Stomach (tissue), 9 donors: ENCODE measurements around the gene EDEM1. TPM values are rescaled to one million over a fixed set of nuclear protein-coding genes. Genes with fewer than 3 reads are reported as not detected.
"Not testable (repeated sequence)": the region's sequence is repeated elsewhere in the genome, so short reads cannot be mapped to it uniquely, and the experiment has no call there.

Experiments
- DNase-seq, 2 donors: peaks; one replicate each; pipeline versions ENCODE4 v3.0.0 to v3.0.0-alpha.2; 2013 to 2019
- H3K27ac ChIP-seq, 5 donors: fragments of 200-600 bp in 4 of 5; sonication (generic) in 4 of 5; one replicate each; pipeline ENCODE4 v1.5.1; 2013 to 2019; ENCODE audit warnings: mild to moderate bottlenecking in 1 of 5, moderate library complexity in 1 of 5
- H3K27me3 ChIP-seq, 3 donors: fragments of 200-600 bp; sonication (generic); one replicate each; pipeline ENCODE4 v1.5.1; 2017 to 2019; ENCODE audit warnings: mixed run types in 1 of 3
- H3K36me3 ChIP-seq, 4 donors: fragments of 200-600 bp; sonication (generic); 1 replicate in 3 of 4; 2 replicates in 1 of 4; pipeline ENCODE4 v1.5.1; 2016 to 2019
- H3K4me1 ChIP-seq, 4 donors: fragments of 200-600 bp; sonication (generic); one replicate each; pipeline ENCODE4 v1.5.1; 2016 to 2019
- H3K4me3 ChIP-seq, 4 donors: fragments of 200-600 bp; sonication (generic) in 3 of 4; one replicate each; pipeline ENCODE4 v1.5.1; 2016 to 2019; ENCODE audit warnings: mild to moderate bottlenecking in 1 of 4
- H3K9me3 ChIP-seq, 4 donors: fragments of 200-600 bp; sonication (generic); one replicate each; pipeline ENCODE4 v1.5.1; 2016 to 2019
- CTCF ChIP-seq, 7 experiments: fragments of 450-650 bp in 4 of 7; fragments of 200-600 bp in 3 of 7; sonication (generic) in 3 of 7; IDR thresholded peaks; one replicate each; pipeline ENCODE4 v1.5.1; 2016 to 2019; ENCODE audit warnings: antibody characterized with exemption in 7 of 7, control low read depth in 2 of 7, mild to moderate bottlenecking in 1 of 7
- EP300 ChIP-seq: sonication (generic); formaldehyde crosslinking; IDR thresholded peaks from one replicate; pipeline ENCODE4 v1.6.1; 2017; ENCODE audit warnings: antibody characterized with exemption
- POLR2A ChIP-seq, 4 donors: fragments of 450-650 bp; IDR thresholded peaks; one replicate each; pipeline ENCODE4 v1.6.1; 2016; ENCODE audit warnings: antibody characterized with exemption in 4 of 4, control low read depth in 2 of 4, mild to moderate bottlenecking in 1 of 4, moderate library complexity in 1 of 4
- POLR2AphosphoS5 ChIP-seq, 3 donors: sonication (generic); formaldehyde crosslinking; IDR thresholded peaks; one replicate each; pipeline ENCODE4 v1.6.1; 2016; ENCODE audit warnings: antibody characterized with exemption in 3 of 3
- WGBS, 5 donors: extraction: QIAGEN DNeasy Blood & Tissue Kit in 3 of 5; methylation state at CpG; one replicate each; pipeline versions ENCODE4 v1.1.5 to v1.1.7; 2013 to 2018; 5-methylcytosine and 5-hydroxymethylcytosine counted together
- intact Hi-C: fragments of 100-400 bp; cut with DNase I; formaldehyde crosslinking; loops from one replicate; pipeline ENCODE4 v1.15.1; 2023; ENCODE audit warnings: low total_unique reads
- polyA plus RNA-seq, 3 donors: library from polyadenylated mRNA; stranded (reverse); fragments of 200-250 nt; gene quantifications; one replicate each; pipeline ENCODE4 v1.2.3, GENCODE V29; 2013
- total RNA-seq, 5 donors: library from RNA; depleted of rRNA; stranded (reverse); fragments of >200 nt; gene quantifications; one replicate each; pipeline versions ENCODE4 v1.1.0 to v1.2.3, GENCODE V29; 2014 to 2016
- donor health status: healthy with polysubstance abuse.
- donor health status: Bipolar disorder and iron deficiency.
- donor health status: healthy.

Gene EDEM1
- total and polyA plus RNA-seq, 8 donors = 5.3 to 160 (median 30.5) TPM

GRCh38 chr3:5240740-5241139 lies 53.2 kb downstream of the EDEM1 start:
- Histone ChIP-seq H3K9me3 (peaks cover 0 to 10% (median 8%) of the 10 kb centered on the region in 4 donors), H3K36me3 (no peaks in the 10 kb centered on the region), H3K4me3 (no peak overlapping the region), H3K4me1 (no peaks in the 10 kb centered on the region), H3K27ac (no peak overlapping the region), H3K27me3 (no peaks in the 10 kb centered on the region)
- WGBS, 5 donors = 83 to 93% (median 86%) methylated on average over 1 of the region's 1 CpG
- intact Hi-C loops = no loop called here
- no peak for DNase-seq
- no peak for TF ChIP-seq POLR2A (IDR thresholded peaks at IDR 0.05)
- TF ChIP-seq POLR2AphosphoS5 (IDR thresholded peaks at IDR 0.05) = no peak
- TF ChIP-seq EP300 = no peak
- no peak for TF ChIP-seq CTCF (IDR thresholded peaks at IDR 0.05)

GRCh38 chr3:5242785-5243184 lies 55.3 kb downstream of the EDEM1 start:
- H3K4me1 ChIP-seq, H3K27ac ChIP-seq, H3K36me3 ChIP-seq, H3K4me3 ChIP-seq, H3K27me3 ChIP-seq, intact Hi-C loops, DNase-seq: not testable (repeated sequence)
- WGBS, 5 donors = 86 to 96% (median 88%) methylated on average over 19 to 23 of the region's 23 CpGs
- peaks cover 0 to 10% (median 8%) of the 10 kb centered on the region in 4 donors for H3K9me3 ChIP-seq

- no peak for DNase-seq
- intact Hi-C loops = no loop called here
- Histone ChIP-seq H3K4me3 (no peak overlapping the region), H3K27ac (no peak overlapping the region), H3K36me3 (no peaks in the 10 kb centered on the region), H3K27me3 (no peaks in the 10 kb centered on the region), H3K4me1 (peaks cover 0 to 12% (median 4%) of the 10 kb centered on the region in 4 donors), H3K9me3 (peaks cover 0 to 10% (median 8%) of the 10 kb centered on the region in 4 donors)
- TF ChIP-seq CTCF (IDR thresholded peaks at IDR 0.05) = no peak
- TF ChIP-seq POLR2A (IDR thresholded peaks at IDR 0.05) = no peak
- TF ChIP-seq EP300 = no peak
- no peak for TF ChIP-seq POLR2AphosphoS5 (IDR thresholded peaks at IDR 0.05)
These were observed 58.4 kb downstream of the EDEM1 start for GRCh38 chr3:5245927-5246326.

GRCh38 chr3:5248822-5249221 lies 61.3 kb downstream of the EDEM1 start:
- H3K27me3 ChIP-seq = no peaks in the 10 kb centered on the region
- intact Hi-C loops = no loop called here
- TF ChIP-seq EP300 (no peak), POLR2AphosphoS5 (IDR thresholded peaks at IDR 0.05) (no peak), POLR2A (IDR thresholded peaks at IDR 0.05) (no peak), CTCF (IDR thresholded peaks at IDR 0.05) (no peak)
- no peak overlapping the region for H3K4me3 ChIP-seq
- peaks cover 5 to 27% (median 15%) of the 10 kb centered on the region in 4 donors for H3K4me1 ChIP-seq
- WGBS, 5 donors = 82 to 92% (median 87%) methylated on average over 3 of the region's 3 CpGs
- H3K36me3 ChIP-seq = no peaks in the 10 kb centered on the region
- peaks cover 0 to 3% (median 2%) of the 10 kb centered on the region in 4 donors for H3K9me3 ChIP-seq
- H3K27ac ChIP-seq = no peak overlapping the region
- no peak for DNase-seq

GRCh38 chr3:5250467-5251195 lies 63.1 kb downstream of the EDEM1 start:
- peak; percentile 41 to 69 for DNase-seq
- intact Hi-C loops = no loop called here
- Histone ChIP-seq H3K27me3 (no peaks in the 10 kb centered on the region), H3K27ac (peak overlapping the region in 4 of 5 donors; percentile 41 to 77 (median 64)), H3K4me3 (peak overlapping the region; percentile 22 to 36 (median 30)), H3K4me1 (peaks cover 15 to 36% (median 22%) of the 10 kb centered on the region in 4 donors), H3K36me3 (no peaks in the 10 kb centered on the region), H3K9me3 (no peaks in the 10 kb centered on the region)
- 18 to 36% (median 22%) methylated on average over 9 of the region's 9 CpGs for WGBS, 5 donors
- TF ChIP-seq POLR2AphosphoS5 (IDR thresholded peaks at IDR 0.05) (peak in 1 of 3 donors; percentile 43), EP300 (no peak), POLR2A (IDR thresholded peaks at IDR 0.05) (no peak)
